Femur (tissue), 1 donor: ENCODE measurements around the gene HSD17B2.

ENCODE experiments used
- DNase-seq: peaks from one replicate; pipeline ENCODE4 v3.0.0-alpha.2; 2017

HSD17B2 gene

DNA sequence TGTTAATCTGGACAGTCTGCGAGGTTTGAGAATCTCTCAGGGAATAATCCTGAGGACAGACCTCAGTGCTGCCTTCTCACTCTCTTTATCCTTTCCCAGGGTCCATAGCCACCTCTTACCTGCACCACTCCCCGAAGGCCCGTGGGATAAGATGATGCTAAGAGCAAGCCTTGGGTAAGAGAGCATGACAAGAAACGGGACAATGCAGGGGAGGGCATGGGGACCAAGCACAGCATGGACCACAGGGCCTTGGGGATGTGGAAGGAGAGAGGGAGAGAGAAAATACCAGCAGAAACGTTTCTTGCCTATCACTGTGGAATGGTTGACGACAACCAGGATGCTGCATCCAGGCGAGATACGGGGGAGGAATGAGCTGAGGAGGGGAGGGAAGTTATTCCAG lies 15.5 kb upstream of the HSD17B2 start:
- no peak for DNase-seq

DNA sequence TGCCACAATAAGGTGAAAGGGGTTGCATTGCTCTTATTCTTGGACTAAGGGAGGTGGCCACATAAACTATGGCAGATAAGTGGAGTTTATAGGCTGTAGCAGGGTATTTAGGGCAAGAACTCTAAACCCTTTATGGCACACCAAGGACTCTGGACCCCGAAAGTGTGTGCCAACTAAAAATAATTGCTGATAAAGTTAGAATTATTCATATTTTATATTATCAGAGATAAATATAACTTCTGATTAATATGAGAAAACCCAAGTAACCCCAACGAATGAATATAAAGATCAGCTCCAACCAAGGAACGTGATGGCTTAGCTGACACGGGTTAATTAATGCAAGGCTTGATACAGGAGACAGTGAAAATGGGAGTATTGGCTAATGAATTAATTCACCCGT lies 15.0 kb upstream of the HSD17B2 start:
- DNase-seq, result no peak

DNA sequence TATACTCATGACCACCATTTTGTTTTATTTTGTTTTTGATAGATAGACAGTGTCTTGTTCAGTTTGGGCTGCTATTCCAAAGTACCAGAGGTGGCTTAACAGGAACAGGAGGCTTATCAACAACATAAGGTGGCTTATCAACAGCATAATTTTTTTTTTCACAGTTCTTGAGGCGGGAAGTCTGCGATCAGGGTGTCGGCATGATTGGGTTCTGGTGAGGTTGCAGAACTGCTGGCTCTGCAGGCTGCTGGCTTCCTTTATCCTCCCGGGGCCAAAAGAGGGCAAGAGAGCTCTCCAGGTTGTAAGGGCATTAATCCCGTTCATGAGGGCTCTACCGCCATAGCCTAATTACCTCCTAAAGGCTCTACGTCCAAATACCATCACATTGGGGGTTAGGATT lies 11.8 kb upstream of the HSD17B2 start:
- DNase-seq, result no peak

DNA sequence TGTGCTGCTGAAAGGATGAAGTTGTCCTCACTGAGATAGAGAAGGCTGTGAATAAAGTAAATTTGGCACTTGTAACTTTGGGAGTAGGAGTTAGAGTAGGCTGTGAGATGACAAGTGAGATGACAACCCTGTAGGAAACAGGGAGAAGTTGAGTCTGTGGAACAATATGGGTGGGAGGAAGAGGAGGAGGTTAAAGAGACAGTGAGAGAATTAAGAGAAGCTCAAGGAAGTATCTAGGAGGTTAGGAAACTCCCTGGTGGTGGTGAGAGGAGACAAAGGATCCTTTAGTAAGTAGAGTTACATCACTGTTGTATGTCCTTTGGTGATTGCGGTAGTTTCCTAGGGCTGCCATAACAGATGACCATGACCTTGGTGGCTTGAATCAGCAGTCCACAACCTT lies 10.7 kb upstream of the HSD17B2 start:
- DNase-seq, result no peak

DNA sequence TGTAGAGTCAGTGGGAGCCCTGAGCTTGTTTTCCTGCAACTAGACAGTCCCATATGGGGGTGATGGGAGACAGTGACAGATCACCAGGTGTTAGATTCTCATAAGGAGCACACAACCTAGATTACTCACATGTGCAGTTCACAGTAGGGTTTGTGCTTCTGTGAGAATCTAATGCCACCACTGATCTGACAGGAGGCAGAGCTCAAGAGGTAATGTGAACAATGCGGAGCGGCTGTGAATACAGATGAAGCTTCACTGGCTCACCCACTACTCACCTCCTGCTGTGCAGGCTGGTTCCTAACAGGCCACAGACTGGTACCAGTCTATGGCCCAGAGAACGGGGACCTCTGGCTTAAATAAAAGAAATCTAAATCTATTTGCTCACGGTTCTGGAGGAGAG lies 10.2 kb upstream of the HSD17B2 start:
- no peak for DNase-seq

DNA sequence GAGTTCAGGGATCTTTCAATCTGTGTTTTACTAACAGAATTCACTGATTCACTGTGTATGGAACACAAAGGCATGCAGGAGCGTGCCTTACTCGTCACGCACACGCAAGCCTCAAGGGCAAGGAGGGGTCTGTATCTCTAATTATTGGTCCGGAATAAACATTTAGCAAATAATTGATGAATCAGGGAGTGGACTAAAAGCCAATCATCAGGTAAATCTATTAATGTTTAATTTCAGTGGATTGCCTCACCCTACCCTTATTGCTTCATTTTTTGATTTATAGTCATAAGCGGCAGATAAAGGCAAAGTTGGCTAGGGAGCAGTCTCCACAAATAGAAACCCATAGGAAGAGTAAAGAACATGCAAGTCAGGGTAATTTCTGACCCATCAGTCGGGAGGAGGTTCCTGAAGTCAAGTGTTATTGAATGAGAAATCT lies 7.4 kb upstream of the HSD17B2 start:
- no peak for DNase-seq

DNA sequence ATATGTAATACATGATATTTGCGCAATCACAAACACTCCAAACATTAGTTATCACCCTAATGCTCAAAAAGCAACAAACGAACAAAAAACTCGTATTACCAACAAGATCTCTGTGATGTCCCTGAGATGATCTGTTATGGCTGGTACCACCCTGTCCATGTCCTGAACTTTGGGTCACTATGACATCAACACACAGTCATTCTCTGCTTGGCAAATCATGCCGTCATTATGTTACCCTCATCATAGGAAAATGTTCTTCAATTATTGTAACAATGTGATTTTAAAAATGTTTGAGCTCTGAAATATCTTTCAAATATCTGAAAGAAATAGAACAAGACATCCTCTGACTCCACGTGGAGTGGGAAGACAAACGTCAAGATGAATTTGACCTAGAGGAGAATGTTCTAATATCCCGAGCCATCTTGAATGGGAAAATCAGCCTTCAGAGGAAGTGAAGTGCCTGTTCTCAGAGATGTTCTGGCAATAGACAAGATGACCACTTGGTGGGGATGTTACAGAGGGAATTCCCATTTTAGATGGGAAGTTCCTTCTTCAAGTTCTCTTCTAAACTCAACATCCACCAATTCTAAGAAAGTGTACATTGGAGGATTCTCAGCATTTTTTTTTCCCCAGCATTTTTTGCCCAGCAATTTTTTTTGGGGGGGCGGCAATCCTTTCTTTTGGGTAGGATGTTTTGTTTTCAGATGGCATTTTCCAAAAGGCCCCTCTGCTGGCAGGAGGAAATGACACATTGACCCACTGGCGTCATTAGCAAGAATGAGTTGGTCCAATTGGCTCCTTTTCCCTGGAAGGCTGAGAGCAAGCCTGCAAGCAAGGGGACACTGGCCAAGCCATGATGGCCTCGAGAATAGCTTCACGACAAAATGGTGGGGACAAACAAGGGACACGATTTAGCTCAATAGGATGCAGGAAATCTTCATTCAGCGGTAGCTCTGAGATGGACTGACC lies 3.7 kb upstream of the HSD17B2 start:
- no peak for DNase-seq

DNA sequence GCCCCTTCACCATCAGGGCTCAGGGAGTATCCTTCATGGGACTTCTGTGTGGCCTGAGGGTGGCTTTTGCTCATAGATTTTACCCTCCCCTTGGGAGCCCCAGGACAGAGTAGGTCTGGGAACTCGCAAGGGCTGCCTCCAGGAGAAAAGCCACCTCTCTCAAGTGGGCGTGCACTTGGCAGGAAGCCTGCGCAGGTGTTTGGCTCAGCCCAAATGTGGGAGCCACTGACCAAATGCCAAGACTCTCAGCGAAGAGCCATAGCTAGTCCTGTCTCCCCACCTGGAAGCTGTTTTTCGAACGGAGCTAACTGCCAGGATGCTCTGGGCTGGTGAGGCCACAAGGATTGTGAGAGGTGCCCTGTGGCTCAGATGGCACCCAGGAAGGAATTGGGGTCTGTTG lies 2.0 kb upstream of the HSD17B2 start:
- DNase-seq, result no peak

DNA sequence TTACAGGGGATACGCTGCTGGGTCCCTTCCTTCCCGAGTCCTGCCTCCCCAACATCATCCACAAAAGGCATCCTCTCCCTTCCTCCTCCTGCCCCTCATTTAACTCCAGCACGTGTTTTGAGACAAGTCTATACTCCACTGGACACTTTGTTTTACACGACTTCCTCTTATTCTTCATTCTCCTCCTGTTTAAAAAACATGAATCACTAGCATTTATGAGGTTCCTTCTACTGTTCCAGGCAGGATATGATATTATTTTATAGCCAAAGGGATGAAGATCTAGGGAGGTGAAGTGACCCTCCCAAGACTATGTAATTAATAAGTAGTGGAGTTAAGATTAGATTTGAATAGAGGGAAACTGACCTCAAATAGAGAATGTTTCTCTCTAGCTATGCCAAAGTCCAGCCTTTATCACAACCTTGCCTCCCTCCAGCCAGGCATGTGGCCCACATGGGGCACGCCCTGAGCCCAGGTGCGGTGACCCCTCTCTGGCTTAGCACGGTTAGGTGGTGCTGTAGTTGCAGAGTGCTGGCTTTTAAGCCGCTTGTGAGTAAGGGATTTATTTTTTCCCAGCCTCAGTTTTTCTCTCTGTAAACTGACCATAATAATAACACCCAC lies 1.3 kb upstream of the HSD17B2 start:
- DNase-seq, result no peak

DNA sequence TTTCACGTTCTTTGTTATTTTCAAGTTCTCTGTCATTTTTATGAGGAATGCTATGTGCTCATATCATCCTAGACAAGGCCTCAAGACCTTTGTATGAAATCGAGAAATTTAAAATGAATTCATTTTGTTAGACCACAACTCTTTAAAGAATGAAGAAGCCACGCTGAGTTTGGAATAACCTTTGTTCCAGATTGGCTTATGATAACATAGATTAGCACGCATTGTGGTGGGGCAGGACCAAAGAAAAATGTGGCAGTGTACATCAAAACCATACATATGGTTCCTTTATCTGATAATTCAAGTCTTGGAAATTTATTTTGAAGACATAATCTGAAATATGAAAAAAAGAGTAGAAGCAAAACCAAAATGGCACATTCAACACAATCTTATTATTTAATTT lies 2.2 kb downstream of the HSD17B2 start:
- no peak for DNase-seq

DNA sequence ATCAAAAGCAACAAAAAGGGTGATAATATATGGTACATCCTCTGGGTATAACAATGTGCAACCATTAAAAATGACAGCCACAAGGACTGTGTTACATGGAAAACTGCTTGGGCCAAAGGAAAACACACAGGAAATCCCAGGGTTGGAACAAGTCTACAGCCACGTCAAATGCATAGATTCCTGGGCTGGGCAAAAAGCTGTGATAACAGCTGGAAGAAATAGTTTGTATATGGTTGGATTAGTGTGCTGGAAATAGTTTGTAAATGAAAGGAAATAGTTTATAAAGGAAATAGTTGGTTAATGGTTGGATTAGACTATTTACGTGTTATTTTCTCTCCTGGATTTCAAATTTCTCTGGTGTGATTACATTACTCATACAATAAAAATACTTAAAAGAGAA lies 2.6 kb downstream of the HSD17B2 start:
- no peak for DNase-seq

DNA sequence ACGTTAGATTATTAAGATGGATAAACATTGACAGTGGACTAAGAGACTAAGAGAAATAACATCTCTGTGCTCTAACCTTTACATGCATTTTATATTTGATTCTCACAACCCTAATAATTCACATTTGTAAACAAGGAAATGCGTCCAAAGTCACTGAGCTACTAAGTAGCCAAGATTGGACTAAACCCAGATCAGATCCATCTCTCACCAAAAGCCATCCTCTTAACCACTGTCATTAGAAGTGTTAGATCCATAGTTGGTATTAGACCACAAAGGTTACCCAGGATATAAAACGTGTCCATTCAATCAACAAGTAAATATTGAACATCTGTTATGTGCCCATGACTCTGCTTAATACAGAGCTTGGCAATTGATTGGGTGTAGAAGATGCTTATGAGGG lies 5.2 kb downstream of the HSD17B2 start:
- no peak for DNase-seq

DNA sequence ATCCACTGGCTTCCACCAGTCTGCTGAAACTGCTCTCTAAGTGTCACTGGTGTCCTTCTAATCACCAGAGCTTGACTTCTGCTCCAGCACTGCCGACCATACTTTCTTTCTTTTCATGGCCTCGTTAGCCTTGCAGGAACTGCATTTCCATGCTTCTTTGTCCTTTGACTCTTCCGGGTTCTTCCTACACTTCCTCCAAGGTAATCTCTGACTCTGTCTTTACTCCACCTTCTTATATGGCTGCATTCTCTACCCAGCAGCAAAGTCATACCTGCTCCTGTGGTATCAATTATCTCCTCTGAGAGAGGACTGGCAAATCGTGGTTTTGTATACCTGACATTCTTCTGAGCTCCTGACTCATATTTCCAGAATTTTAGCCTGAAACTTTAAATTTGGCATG lies 6.5 kb downstream of the HSD17B2 start:
- no peak for DNase-seq

DNA sequence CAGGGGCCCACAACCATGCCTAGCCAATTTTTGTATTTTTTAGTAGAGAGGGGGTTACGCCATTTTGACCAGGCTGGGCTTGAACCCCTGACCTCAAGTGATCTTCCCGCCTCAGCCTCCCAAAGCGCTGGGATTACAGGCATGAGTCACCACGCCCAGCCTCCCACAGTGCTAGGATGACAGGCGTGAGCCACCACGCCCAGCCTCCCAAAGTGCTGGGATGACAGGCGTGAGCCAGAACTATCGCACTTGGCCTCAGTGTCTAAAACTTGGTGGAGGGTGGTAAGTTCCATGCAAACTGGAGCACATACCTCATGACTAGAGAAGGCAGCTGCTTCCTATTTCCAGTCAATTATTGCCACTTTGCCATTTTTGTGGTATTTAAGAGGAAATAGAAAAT lies 7.1 kb downstream of the HSD17B2 start:
- no peak for DNase-seq

DNA sequence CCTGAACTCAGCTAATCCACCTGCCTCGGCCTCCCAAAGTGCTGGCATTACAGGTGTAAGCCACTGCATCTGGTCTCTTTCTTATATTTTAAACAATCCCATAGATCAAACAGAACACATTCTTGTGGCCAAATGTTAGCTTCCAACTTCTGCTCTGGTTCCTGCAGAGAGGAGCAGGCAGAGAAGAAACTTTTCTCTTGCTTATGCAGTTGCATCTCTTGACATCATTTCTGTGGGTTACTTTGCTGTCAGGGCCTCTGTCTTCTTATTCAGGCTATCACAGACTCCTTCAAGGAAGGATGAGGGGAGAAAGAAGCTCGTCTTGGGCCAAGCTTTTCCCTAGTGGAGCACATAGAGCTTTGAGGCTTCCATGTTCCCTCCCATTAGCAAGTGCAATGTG lies 7.8 kb downstream of the HSD17B2 start:
- DNase-seq, result no peak

DNA sequence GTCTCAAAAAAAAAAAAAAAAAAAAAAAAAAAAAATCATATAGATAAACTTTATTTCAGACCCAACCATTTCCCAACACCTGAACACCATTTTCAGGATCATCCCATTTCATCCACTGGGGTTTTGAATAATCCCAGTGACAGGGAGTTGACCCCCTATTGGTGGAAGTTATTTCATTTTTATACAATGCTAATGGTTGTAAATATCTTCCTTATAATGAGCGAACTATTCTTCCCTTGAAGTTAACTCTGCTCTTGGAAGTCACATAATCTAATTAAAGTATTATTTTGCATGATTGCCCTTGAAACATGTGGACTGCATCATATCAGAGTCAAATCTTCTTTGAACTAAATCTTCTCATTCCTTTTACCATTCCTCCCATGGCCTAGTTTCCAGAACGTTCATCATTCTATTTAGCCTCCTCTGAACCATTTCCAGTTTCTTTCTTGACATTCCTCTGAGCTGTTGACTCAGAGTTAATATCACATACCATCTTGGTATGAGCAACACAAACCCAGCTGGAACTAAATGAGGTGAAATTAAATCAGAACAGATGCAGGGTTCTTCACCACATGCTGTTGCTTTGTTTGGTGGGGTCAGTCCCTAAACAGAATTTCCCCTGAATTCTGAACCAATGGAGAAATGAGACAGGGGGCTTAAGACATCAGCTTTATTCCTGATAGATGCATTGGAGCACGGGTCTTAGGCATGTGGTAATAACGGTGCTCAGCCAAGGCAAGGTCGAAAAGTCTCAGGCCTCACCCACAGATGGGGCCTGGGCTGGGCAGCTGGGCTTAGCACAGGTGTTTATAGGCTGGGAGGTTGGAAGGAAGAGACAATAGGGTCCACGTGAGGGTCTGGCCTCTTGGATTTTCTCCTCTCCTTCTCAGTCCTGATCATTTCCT lies 8.9 kb downstream of the HSD17B2 start:
- no peak for DNase-seq

DNA sequence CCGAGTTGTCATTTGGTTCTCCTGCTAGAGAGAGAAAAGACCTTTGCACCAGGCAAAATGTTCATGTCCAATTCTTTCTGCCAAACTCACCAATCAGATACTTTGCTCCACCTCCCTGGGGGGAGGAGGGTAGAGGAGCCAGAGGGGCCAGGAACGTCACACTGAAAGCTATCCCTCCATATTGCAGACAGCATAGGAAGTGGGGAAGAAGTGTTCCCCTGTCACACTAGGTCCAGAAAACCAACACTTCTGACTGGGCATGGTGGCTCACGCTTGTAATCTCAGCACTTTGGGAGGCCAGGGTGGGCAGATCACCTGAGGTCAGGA lies 9.5 kb downstream of the HSD17B2 start:
- no peak for DNase-seq

DNA sequence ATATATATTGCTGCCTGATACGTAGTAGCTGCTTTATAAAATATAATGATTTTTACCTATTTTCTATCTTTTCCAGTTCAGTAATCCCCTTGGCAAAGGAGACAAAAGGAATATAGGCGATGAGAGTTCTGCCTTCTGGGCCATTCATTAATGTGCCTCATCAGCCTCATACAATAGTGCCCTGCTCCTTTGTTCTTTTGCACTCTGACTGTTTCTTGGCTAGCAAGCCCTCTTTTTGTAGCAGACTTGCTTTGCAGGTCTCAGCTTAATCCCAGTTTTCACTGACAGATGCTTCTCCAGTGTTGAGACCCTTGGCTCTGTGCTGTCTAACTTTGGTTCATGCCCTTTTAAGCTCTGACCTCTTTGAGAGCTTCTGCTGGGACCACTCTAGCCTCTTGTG lies 10.4 kb downstream of the HSD17B2 start:
- DNase-seq, result no peak

DNA sequence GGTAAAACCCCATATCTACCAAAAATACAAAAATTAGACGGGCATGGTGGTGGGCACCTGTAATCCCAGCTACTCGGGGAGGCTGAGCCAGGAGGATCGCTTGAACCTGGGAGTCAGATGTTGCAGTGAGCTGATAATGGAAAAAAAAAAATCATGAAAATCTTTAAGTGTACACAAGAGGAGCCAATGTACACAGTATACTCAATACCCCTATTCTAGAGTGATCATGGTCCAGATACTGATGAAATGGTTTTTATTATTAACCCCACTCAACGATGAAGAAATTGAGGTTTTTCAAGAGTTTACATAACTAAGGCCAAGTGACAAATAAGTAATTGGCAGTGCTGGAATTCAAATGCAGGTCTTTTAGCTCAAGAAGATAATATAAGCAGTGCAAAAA lies 11.5 kb downstream of the HSD17B2 start:
- DNase-seq, result no peak

DNA sequence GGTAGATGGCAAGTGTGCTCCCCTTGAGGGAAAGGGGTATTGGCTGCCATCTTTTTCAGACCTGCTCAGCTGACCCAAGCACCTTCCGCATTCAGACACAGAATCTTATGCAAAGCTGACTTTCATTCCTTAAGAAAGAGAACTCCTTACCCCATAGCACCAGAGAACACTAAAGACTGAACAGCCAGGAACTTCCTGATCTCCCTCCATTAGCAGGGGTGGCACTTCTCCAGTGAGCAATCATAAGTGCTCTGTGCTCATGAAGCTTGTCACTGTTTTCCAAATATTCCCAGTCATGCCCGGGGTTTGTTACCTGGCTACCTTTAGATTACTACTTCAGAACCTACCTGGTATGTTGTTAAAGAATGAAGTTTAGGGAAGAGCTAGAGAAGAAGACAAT lies 11.9 kb downstream of the HSD17B2 start:
- DNase-seq, result no peak

DNA sequence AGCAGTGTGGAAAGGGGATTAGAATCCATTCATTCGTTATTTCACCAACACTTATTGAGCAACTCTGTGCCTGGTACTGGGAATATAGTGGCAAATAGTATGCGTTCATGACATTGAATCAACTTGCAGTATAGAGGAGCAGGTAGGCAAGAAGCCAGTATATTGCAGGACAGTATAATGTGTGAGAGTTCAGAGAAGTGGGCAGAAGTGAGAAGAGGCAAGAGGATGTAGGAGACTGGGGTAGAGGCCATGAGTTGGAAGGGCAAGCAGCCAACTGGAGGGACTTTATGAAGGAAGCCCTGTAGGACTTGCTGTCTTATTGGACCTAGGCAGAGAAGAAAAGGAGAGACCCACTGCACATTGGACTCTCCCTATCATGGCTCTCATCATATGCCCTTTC lies 12.3 kb downstream of the HSD17B2 start:
- DNase-seq, result no peak

DNA sequence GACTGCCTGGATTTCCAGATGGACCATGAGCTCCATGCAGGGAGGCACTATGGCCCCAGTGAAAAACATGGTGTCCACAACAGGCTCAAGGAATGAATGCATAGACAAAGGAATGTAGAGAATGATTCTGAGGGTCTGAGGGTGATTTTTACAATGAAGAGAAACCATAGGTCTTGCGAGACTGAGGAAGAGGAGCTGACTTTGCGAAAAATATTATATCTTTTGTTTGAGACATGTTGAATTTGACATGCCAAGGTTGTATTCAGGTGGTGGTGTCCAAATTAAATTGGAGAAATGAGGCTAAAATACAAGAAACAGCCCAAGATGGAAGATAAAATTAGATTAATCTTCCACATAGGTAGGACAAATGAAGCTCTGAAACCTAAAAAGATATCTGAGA lies 12.7 kb downstream of the HSD17B2 start:
- no peak for DNase-seq

DNA sequence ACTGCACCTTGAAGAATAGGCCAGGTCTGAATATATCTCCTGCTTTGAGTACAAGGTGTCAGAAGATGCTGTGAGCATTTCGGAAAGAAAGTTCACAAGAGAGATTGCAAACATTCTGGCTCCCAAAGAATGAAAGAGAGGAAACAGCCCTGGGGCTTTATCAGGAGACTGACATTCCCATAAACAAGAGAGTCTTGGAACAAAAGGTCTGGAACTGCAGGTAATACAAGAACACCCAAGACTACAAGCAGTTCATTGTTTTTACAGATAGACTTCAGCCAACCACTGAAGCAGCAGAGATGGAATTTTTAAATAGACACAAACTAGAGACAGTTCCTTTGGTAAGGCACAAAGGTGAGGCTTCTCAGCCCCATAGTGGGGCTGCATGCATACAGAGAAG lies 14.4 kb downstream of the HSD17B2 start:
- no peak for DNase-seq

DNA sequence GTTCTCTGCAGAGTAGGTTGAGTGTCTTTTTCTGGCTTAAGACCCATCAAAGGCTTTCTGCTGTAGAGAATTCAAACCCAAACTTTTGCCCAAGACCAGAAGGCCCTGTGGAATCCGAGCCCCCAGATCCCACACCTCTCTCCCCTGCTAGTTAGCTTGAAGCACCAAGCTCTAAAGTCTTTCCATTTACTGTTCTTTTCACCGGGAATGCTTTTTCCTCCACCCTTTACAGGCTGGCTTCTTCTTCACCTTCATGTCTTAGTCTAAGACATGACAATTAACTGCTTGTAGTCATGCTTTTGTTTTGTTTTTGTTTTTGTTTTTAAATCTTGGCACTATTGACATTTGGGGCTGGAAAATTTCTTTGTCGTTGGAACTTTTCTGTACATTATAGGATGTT lies 15.5 kb downstream of the HSD17B2 start:
- no peak for DNase-seq
